HEK293 (cell line): ENCODE measurements around the gene WHRN.

Source experiments
- OSR2 ChIP-seq: fragments of 450-650 bp; formaldehyde crosslinking; IDR thresholded peaks from 2 replicates; pipeline ENCODE4 v1.5.1; 2016; ENCODE audit warnings: missing biosample characterization, missing genetic modification characterization
- ZNF335 ChIP-seq: fragments of 450-650 bp; formaldehyde crosslinking; conservative IDR thresholded peaks from 2 replicates; pipeline ENCODE4 v1.5.1; 2016; ENCODE audit warnings: missing biosample characterization, missing genetic modification characterization
- ZNF558 ChIP-seq: fragments of 450-650 bp; formaldehyde crosslinking; IDR thresholded peaks from 2 replicates; pipeline ENCODE4 v1.5.1; 2016; ENCODE audit warnings: missing biosample characterization, missing genetic modification characterization
- ZNF596 ChIP-seq: fragments of 450-650 bp; IDR thresholded peaks from 2 replicates; pipeline ENCODE4 v1.5.0; 2018; ENCODE audit warnings: missing biosample characterization, mild to moderate bottlenecking, missing genetic modification characterization, moderate library complexity
- ZNF776 ChIP-seq: fragments of 450-650 bp; formaldehyde crosslinking; IDR thresholded peaks from 2 replicates; pipeline ENCODE4 v1.5.0; 2017; ENCODE audit warnings: missing biosample characterization, missing genetic modification characterization, borderline replicate concordance
- TF ChIP-seq, protein P1 (sequence below): fragments of 450-650 bp; formaldehyde crosslinking; IDR thresholded peaks from 2 replicates; pipeline ENCODE4 v1.5.1; 2016; ENCODE audit warnings: missing biosample characterization, missing genetic modification characterization
- TF ChIP-seq, protein P2 (sequence below): IDR thresholded peaks from 2 replicates; pipeline ENCODE4 v1.6.1; 2011; ENCODE audit warnings: mild to moderate bottlenecking, low read depth, low read length, borderline replicate concordance

DNA sequence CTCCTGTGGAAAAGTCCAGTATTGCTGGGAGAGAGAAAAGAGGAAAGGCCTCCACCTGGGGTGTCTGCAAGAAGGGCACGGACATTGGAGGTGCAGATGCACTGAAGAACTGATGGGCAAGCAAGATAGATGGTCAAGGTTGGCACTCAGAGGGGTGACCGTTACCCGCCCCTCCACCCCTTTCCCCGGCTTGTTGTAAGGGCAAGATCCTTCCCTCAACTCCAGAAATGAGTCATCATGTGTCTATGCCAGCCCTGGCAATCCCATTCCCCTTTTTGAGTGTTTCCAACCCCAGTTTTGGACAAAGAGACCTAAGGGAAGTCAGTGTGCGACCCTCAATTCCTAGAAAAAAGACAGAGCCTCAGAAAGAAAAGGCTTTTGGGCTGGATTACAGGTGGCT is 47.4 kb upstream of the WHRN start:
- TF ChIP-seq ZNF335 (tag by site-specific recombination): no peak
- no peak for TF ChIP-seq ZNF558 (tag by site-specific recombination)
- TF ChIP-seq, protein P1, sequence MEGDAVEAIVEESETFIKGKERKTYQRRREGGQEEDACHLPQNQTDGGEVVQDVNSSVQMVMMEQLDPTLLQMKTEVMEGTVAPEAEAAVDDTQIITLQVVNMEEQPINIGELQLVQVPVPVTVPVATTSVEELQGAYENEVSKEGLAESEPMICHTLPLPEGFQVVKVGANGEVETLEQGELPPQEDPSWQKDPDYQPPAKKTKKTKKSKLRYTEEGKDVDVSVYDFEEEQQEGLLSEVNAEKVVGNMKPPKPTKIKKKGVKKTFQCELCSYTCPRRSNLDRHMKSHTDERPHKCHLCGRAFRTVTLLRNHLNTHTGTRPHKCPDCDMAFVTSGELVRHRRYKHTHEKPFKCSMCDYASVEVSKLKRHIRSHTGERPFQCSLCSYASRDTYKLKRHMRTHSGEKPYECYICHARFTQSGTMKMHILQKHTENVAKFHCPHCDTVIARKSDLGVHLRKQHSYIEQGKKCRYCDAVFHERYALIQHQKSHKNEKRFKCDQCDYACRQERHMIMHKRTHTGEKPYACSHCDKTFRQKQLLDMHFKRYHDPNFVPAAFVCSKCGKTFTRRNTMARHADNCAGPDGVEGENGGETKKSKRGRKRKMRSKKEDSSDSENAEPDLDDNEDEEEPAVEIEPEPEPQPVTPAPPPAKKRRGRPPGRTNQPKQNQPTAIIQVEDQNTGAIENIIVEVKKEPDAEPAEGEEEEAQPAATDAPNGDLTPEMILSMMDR (tag by site-specific recombination): no peak
- no peak for TF ChIP-seq ZNF596 (tag by site-specific recombination)
- no peak for TF ChIP-seq OSR2 (tag by site-specific recombination)
- TF ChIP-seq ZNF776 (tag by site-specific recombination): no peak
- TF ChIP-seq, protein P2, sequence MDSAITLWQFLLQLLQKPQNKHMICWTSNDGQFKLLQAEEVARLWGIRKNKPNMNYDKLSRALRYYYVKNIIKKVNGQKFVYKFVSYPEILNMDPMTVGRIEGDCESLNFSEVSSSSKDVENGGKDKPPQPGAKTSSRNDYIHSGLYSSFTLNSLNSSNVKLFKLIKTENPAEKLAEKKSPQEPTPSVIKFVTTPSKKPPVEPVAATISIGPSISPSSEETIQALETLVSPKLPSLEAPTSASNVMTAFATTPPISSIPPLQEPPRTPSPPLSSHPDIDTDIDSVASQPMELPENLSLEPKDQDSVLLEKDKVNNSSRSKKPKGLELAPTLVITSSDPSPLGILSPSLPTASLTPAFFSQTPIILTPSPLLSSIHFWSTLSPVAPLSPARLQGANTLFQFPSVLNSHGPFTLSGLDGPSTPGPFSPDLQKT: no peak
